Pancreas (tissue), 10 donors: ENCODE data around the gene OTUD3. TPM values are rescaled to one million over a fixed set of nuclear protein-coding genes. Genes with fewer than 3 reads are reported as not detected.

ENCODE experiments used
- ATAC-seq, 4 donors: fragments of 200-7000 bp; cut with Tn5 transposase; one replicate each; pipeline versions ENCODE4 v1.8.0 to v1.9.1; 2020; ENCODE audit warnings: mild to moderate bottlenecking in 4 of 4, moderate library complexity in 4 of 4
- DNase-seq, 6 donors: peaks; one replicate each; pipeline ENCODE4 v3.0.0-alpha.2; 2020
- FAIRE-seq: peaks from 2 replicates; lab custom pipeline; 2012; peaks lifted over from hg19 to GRCh38; lab: Jason Lieb, UNC
- H3K27ac ChIP-seq, 4 donors: fragments of 200-600 bp; sonication (generic); 1 replicate in 3 of 4; 2 replicates in 1 of 4; pipeline versions ENCODE4 v1.5.0 to v1.8.0; 2020
- H3K27me3 ChIP-seq, 4 donors: fragments of 200-600 bp; one replicate each; pipeline ENCODE4 v1.8.0; 2021
- H3K36me3 ChIP-seq, 3 donors: fragments of 200-600 bp; sonication (generic) in 1 of 3; one replicate each; pipeline versions ENCODE4 v1.5.0 to v1.8.0; 2020 to 2021
- H3K4me1 ChIP-seq, 3 donors: fragments of 200-600 bp; one replicate each; pipeline ENCODE4 v1.8.0; 2021
- H3K4me3 ChIP-seq, 4 donors: fragments of 200-600 bp; sonication (generic) in 2 of 4; one replicate each; pipeline versions ENCODE4 v1.5.0 to v1.8.0; 2020 to 2021
- H3K9me3 ChIP-seq, 4 donors: fragments of 200-600 bp; one replicate each; pipeline ENCODE4 v1.8.0; 2021
- WGBS, 2 donors: extraction: QIAGEN DNeasy Blood & Tissue Kit; methylation state at CpG; one replicate each; pipeline ENCODE4 v1.1.7; 2013; 5-methylcytosine and 5-hydroxymethylcytosine counted together
- intact Hi-C, 3 donors: fragments of 100-400 bp; cut with DNase I; formaldehyde crosslinking; loops; one replicate each; pipeline versions ENCODE4 v1.11.1 to v1.14.2; 2022
- polyA plus RNA-seq, 2 donors: library from polyadenylated mRNA; stranded (reverse); fragments of 200-250 nt; gene quantifications; one replicate each; pipeline ENCODE4 v1.2.3, GENCODE V29; 2013
- total RNA-seq, 6 donors: library from RNA; stranded (reverse); fragmentation: NEBNext Ultra II Directional in 4 of 6; extraction: Animal tissue kit (Norgen Biotek cat#: 25700) in 4 of 6; gene quantifications; one replicate each; pipeline versions ENCODE4 v1.2.1 to v1.2.4, GENCODE V29; 2021 to 2023
- TF ChIP-seq, protein P1 (sequence below), 4 donors: fragments of 200-600 bp; sonication (generic) in 3 of 4; IDR thresholded peaks; one replicate each; pipeline versions ENCODE4 v1.5.0 to v1.8.0; 2021; ENCODE audit warnings: antibody characterized with exemption in 4 of 4
- donor health status: healthy with polysubstance abuse.
- donor health status: DM: no; HTN: no; CAD: no; lungs with moderate emphysema.
- donor health status: DM: no; HTN: no; CAD: no.
- donor health status: control.
- donor health status: control.
- donor health status: Bipolar disorder and iron deficiency.
- donor health status: DM: yes; HTN: yes; CAD: no.
- donor health status: DM: no; HTN: no; CAD: no.
- donor health status: DM: no; HTN: no; CAD: no.
- donor health status: DM: yes; HTN: yes; CAD: no.

OTUD3 gene
- total and polyA plus RNA-seq, 8 donors: 2.0 to 4.1 (median 3.2) TPM

GRCh38 chr1:19934336-19934735, 52.1 kb downstream of the OTUD3 start:
- Histone ChIP-seq H3K27ac (no peak overlapping the region), H3K4me3 (no peak overlapping the region), H3K36me3 (no peaks in the 10 kb centered on the region), H3K9me3 (no peaks in the 10 kb centered on the region), H3K4me1 (no peaks in the 10 kb centered on the region), H3K27me3 (no peaks in the 10 kb centered on the region)
- FAIRE-seq (no peak), ATAC-seq (no peak), DNase-seq (no peak)
- intact Hi-C loops: no loop called here
- 78 to 81% methylated on average over 7 of the region's 7 CpGs for WGBS, 2 donors
- TF ChIP-seq, protein P1, sequence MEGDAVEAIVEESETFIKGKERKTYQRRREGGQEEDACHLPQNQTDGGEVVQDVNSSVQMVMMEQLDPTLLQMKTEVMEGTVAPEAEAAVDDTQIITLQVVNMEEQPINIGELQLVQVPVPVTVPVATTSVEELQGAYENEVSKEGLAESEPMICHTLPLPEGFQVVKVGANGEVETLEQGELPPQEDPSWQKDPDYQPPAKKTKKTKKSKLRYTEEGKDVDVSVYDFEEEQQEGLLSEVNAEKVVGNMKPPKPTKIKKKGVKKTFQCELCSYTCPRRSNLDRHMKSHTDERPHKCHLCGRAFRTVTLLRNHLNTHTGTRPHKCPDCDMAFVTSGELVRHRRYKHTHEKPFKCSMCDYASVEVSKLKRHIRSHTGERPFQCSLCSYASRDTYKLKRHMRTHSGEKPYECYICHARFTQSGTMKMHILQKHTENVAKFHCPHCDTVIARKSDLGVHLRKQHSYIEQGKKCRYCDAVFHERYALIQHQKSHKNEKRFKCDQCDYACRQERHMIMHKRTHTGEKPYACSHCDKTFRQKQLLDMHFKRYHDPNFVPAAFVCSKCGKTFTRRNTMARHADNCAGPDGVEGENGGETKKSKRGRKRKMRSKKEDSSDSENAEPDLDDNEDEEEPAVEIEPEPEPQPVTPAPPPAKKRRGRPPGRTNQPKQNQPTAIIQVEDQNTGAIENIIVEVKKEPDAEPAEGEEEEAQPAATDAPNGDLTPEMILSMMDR (IDR thresholded peaks at IDR 0.05): no peak

- WGBS, 2 donors: 65 to 67% methylated on average over 3 of the region's 3 CpGs
- intact Hi-C loops: no loop called here
- no peaks in the 10 kb centered on the region for H3K9me3 ChIP-seq
- no peak overlapping the region for H3K27ac ChIP-seq
- no peaks in the 10 kb centered on the region for H3K4me1 ChIP-seq
- no peak overlapping the region for H3K4me3 ChIP-seq
- ATAC-seq (no peak), DNase-seq (no peak), FAIRE-seq (no peak)
- no peaks in the 10 kb centered on the region for H3K27me3 ChIP-seq
- H3K36me3 ChIP-seq: no peaks in the 10 kb centered on the region
- TF ChIP-seq, protein P1 (IDR thresholded peaks at IDR 0.05): no peak
Measured at GRCh38 chr1:19936061-19936750, 54.0 kb downstream of the OTUD3 start.

DNA sequence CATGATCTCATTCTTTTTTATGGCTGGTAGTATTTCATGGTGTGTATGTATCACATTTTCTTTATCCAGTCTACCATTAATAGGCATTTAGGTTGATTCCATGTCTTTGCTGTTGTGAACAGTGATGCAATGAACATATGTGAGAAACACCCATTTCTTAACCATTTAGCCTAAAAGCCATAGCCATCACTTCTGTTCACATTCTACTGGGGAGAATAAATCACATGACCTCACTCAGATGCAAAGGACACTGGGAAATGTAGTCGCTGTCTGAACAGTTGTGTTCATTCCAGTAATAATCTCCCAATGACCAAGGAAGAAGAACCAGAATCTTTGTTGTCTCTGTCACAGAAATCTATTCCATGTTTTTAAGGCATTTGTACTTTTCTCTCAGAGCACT, 56.3 kb downstream of the OTUD3 start:
- 94 to 97% methylated on average over 1 of the region's 1 CpG for WGBS, 2 donors
- Histone ChIP-seq H3K9me3 (no peaks in the 10 kb centered on the region), H3K4me1 (no peaks in the 10 kb centered on the region), H3K36me3 (no peaks in the 10 kb centered on the region), H3K4me3 (no peak overlapping the region), H3K27ac (no peak overlapping the region), H3K27me3 (no peaks in the 10 kb centered on the region)
- TF ChIP-seq, protein P1 (IDR thresholded peaks at IDR 0.05): no peak
- no peak for ATAC-seq
- DNase-seq: no peak
- no peak for FAIRE-seq
- intact Hi-C loops: no loop called here

DNA sequence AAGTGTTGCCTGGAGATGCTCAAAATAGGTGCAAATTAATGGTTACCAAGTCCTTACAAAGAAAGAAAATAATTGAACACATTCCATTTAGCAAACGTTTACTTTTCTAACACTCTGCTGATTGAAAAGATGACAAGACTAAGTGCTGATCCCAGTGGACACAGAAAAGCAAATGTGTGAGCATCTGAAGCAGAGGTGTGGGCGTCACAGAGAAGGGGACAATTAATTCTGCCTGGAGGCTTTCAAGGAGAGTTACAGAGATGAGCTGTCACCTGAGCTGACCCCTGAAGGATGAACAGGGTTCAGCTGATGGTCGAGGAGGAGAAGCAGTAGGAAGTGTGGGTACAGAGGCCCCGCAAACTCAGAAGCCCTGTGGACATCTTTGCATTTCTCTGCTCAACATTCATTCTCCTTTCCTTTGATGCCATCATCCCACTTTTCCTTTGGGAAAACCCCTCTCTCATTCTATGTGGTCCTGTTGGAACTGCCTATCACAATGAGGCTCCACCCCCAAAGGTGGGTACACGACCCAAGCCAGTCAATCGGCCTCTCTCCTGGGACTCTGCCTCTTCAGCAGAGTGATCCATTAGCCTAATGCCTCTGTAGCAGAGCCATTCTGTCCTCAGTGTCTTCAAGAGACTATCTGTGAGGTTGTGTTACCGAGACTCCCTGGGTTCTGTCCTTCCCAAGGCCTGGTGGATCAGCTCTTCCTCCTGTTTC, 58.5 kb downstream of the OTUD3 start:
- FAIRE-seq: no peak
- intact Hi-C loops: no loop called here
- Histone ChIP-seq H3K36me3 (no peaks in the 10 kb centered on the region), H3K4me3 (no peak overlapping the region), H3K4me1 (no peaks in the 10 kb centered on the region), H3K27ac (no peak overlapping the region), H3K9me3 (no peaks in the 10 kb centered on the region), H3K27me3 (no peaks in the 10 kb centered on the region)
- 54 to 59% methylated on average over 7 of the region's 7 CpGs for WGBS, 2 donors
- DNase-seq: no peak
- ATAC-seq: no peak
- TF ChIP-seq, protein P1 (IDR thresholded peaks at IDR 0.05): no peak

GRCh38 chr1:19941206-19941568, 59.0 kb downstream of the OTUD3 start:
- intact Hi-C loops: no loop called here
- TF ChIP-seq, protein P1 (IDR thresholded peaks at IDR 0.05): no peak
- Histone ChIP-seq H3K4me1 (no peaks in the 10 kb centered on the region), H3K4me3 (no peak overlapping the region), H3K36me3 (no peaks in the 10 kb centered on the region), H3K27me3 (no peaks in the 10 kb centered on the region), H3K9me3 (no peaks in the 10 kb centered on the region), H3K27ac (no peak overlapping the region)
- no peak for ATAC-seq
- no peak for DNase-seq
- 91 to 92% methylated on average over 3 of the region's 3 CpGs for WGBS, 2 donors
- FAIRE-seq: no peak
